Measurements from ENCODE around the gene NCAPD3.

NCAPD3 gene

GRCh38 chr11:134223836-134224709, at the start of gene NCAPD3, which contains the start of gene VPS26B:
TSS of gene NCAPD3 (minus strand) at chr11:134223967. CDS start at chr11:134223926, 41 bp downstream.
TSS of gene VPS26B (plus strand) at chr11:134224671. CDS start at chr11:134225123, 452 bp downstream.
- H3K4me3 ChIP-seq (ENCODE audit: low read depth, low read length), result peak within 1 kb of the TSS; percentile 83
- peak; percentile 99 for DNase-seq (ENCODE audit: low read depth)
- peak; percentile 75 for TF ChIP-seq MAX (IDR thresholded peaks at IDR 0.05; ENCODE audit: low read depth, low read length)
- TF ChIP-seq POLR2A (IDR thresholded peaks at IDR 0.05; ENCODE audit: extremely low read depth, insufficient read length), result peak; percentile 100
- TF ChIP-seq MYC (IDR thresholded peaks at IDR 0.05; ENCODE audit: low read depth, low read length), result peak; percentile 62; the same call in 1 of the 2 replicates
- TF ChIP-seq CTCF (IDR thresholded peaks at IDR 0.05; ENCODE audit: low read depth, low read length), result no peak

GRCh38 chr11:134273317-134273712, 49.5 kb upstream of the NCAPD3 start:
- no peak for DNase-seq (ENCODE audit: low read depth)
- H3K4me3 ChIP-seq (ENCODE audit: low read depth, low read length), result no peak overlapping the region
- TF ChIP-seq POLR2A (IDR thresholded peaks at IDR 0.05; ENCODE audit: extremely low read depth, insufficient read length), result no peak
- no peak for TF ChIP-seq MAX (IDR thresholded peaks at IDR 0.05; ENCODE audit: low read depth, low read length)
- no peak for TF ChIP-seq CTCF (IDR thresholded peaks at IDR 0.05; ENCODE audit: low read depth, low read length)
- no peak for TF ChIP-seq MYC (IDR thresholded peaks at IDR 0.05; ENCODE audit: low read depth, low read length)

GRCh38 chr11:134272381-134273316, 48.9 kb upstream of the NCAPD3 start:
- no peak for DNase-seq (ENCODE audit: low read depth)
- H3K4me3 ChIP-seq (ENCODE audit: low read depth, low read length), result no peak overlapping the region
- TF ChIP-seq POLR2A (IDR thresholded peaks at IDR 0.05; ENCODE audit: extremely low read depth, insufficient read length) (no peak), CTCF (IDR thresholded peaks at IDR 0.05; ENCODE audit: low read depth, low read length) (no peak), MYC (IDR thresholded peaks at IDR 0.05; ENCODE audit: low read depth, low read length) (no peak), MAX (IDR thresholded peaks at IDR 0.05; ENCODE audit: low read depth, low read length) (no peak)

GRCh38 chr11:134271978-134272377, 48.2 kb upstream of the NCAPD3 start:
- no peak overlapping the region for H3K4me3 ChIP-seq (ENCODE audit: low read depth, low read length)
- TF ChIP-seq POLR2A (IDR thresholded peaks at IDR 0.05; ENCODE audit: extremely low read depth, insufficient read length), result no peak
- TF ChIP-seq CTCF (IDR thresholded peaks at IDR 0.05; ENCODE audit: low read depth, low read length), result no peak
- TF ChIP-seq MYC (IDR thresholded peaks at IDR 0.05; ENCODE audit: low read depth, low read length), result no peak
- TF ChIP-seq MAX (IDR thresholded peaks at IDR 0.05; ENCODE audit: low read depth, low read length), result no peak
- DNase-seq (ENCODE audit: low read depth), result no peak

GRCh38 chr11:134270250-134270714, 46.5 kb upstream of the NCAPD3 start:
- peak; percentile 27 for DNase-seq (ENCODE audit: low read depth)
- no peak overlapping the region for H3K4me3 ChIP-seq (ENCODE audit: low read depth, low read length)
- no peak for TF ChIP-seq CTCF (IDR thresholded peaks at IDR 0.05; ENCODE audit: low read depth, low read length)
- no peak for TF ChIP-seq POLR2A (IDR thresholded peaks at IDR 0.05; ENCODE audit: extremely low read depth, insufficient read length)
- TF ChIP-seq MAX (IDR thresholded peaks at IDR 0.05; ENCODE audit: low read depth, low read length), result no peak
- no peak for TF ChIP-seq MYC (IDR thresholded peaks at IDR 0.05; ENCODE audit: low read depth, low read length)
